Spleen (tissue), 7 donors: ENCODE data around the gene ARHGEF28.

ENCODE experiments used
- POLR2A ChIP-seq, 3 donors: fragments of 450-650 bp; IDR thresholded peaks; one replicate each; pipeline ENCODE4 v1.5.1; 2017; ENCODE audit warnings: antibody characterized with exemption in 3 of 3, mild to moderate bottlenecking in 1 of 3
- POLR2AphosphoS5 ChIP-seq, 3 donors: sonication (generic); formaldehyde crosslinking; IDR thresholded peaks; one replicate each; pipeline ENCODE4 v1.5.1; 2017; ENCODE audit warnings: antibody characterized with exemption in 3 of 3
- TF ChIP-seq, protein P1 (sequence below), 11 experiments: fragments of 200-600 bp in 7 of 11; fragments of 450-650 bp in 4 of 11; sonication (generic) in 4 of 11; IDR thresholded peaks in 8 of 11; conservative IDR thresholded peaks in 3 of 11; 1 replicate in 7 of 11; 2 replicates in 4 of 11; pipeline versions ENCODE4 v1.4.0 to v1.8.0; 2016 to 2021; ENCODE audit warnings: antibody characterized with exemption in 11 of 11, inconsistent platforms in 4 of 11, mild to moderate bottlenecking in 1 of 11
- donor health status: DM: no; HTN: no; CAD: no; lungs with moderate emphysema.
- donor health status: DM: no; HTN: no; CAD: no.
- donor health status: DM: no; HTN: no; CAD: no.

DNA sequence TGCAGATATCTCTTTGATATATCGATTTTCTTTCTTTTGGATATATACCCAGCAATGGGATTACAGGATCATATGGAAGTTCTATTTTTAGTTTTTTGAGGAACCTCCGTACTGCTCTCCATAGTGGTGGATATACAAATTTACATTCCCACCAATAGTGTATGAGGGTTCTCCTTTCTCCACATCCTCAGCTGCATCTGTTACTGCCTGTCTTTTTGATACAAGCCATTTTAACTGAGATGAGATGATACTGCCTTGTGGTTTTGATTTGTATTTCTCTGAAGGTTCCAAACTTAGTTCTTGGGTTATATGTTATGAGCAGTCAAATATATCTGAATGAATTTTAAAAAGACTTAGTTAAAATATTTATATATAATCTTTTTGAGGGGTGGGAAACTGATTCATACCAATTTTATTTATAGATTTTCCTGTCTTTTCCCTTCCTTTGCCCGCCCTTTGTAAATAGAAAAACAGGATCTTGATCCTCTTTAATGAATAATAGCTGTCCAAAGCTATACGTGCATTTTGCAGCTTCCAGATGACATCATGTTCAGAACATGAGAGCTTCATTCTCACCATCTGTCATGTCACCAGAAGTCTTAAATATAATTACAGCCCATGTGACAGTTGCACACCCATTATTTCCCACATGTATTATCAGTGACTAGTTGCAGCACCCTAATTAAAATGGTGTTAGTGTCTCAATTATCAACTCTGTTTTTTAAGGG, 6.2 kb upstream of the ARHGEF28 start:
- TF ChIP-seq, protein P1, sequence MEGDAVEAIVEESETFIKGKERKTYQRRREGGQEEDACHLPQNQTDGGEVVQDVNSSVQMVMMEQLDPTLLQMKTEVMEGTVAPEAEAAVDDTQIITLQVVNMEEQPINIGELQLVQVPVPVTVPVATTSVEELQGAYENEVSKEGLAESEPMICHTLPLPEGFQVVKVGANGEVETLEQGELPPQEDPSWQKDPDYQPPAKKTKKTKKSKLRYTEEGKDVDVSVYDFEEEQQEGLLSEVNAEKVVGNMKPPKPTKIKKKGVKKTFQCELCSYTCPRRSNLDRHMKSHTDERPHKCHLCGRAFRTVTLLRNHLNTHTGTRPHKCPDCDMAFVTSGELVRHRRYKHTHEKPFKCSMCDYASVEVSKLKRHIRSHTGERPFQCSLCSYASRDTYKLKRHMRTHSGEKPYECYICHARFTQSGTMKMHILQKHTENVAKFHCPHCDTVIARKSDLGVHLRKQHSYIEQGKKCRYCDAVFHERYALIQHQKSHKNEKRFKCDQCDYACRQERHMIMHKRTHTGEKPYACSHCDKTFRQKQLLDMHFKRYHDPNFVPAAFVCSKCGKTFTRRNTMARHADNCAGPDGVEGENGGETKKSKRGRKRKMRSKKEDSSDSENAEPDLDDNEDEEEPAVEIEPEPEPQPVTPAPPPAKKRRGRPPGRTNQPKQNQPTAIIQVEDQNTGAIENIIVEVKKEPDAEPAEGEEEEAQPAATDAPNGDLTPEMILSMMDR (IDR thresholded peaks at IDR 0.05 in 8 of 11, conservative IDR thresholded peaks at IDR 0.05 in 3 of 11): no peak
- TF ChIP-seq POLR2AphosphoS5 (IDR thresholded peaks at IDR 0.05) (no peak), POLR2A (IDR thresholded peaks at IDR 0.05) (no peak)
